Effector CD8-positive, alpha-beta T cell (primary cell): Measurements from ENCODE around the gene BBIP1.
"Not testable (repeated sequence)": the region's sequence is repeated elsewhere in the genome, so short reads cannot be mapped to it uniquely, and the experiment has no call there.

ENCODE experiments used
- DNase-seq: peaks from one replicate; lab custom pipeline; 2025; lab: John Stamatoyannopoulos, UW

The BBIP1 gene

GRCh38 chr10:110923856-110924493 lies 5.0 kb upstream of the BBIP1 start:
- DNase-seq = no peak

GRCh38 chr10:110919971-110920881 lies 1.2 kb upstream of the BBIP1 start:
- no peak for DNase-seq

GRCh38 chr10:110919349-110919931 lies 460 bp upstream of the BBIP1 start, which contains the start of gene SHOC2:
Gene SHOC2 (plus strand): TSS chr10:110919604. CDS start chr10:110964359, 44,755 bp downstream.
- peak; percentile 96 for DNase-seq

GRCh38 chr10:110918269-110918642 lies 724 bp downstream of the BBIP1 start:
- peak; percentile 70 for DNase-seq

GRCh38 chr10:110916554-110917346 lies 2.2 kb downstream of the BBIP1 start:
- no peak for DNase-seq

- not testable (repeated sequence) for DNase-seq
These were observed 3.4 kb downstream of the BBIP1 start for GRCh38 chr10:110915600-110915999.

GRCh38 chr10:110915035-110915434 lies 3.9 kb downstream of the BBIP1 start:
- no peak for DNase-seq

- no peak for DNase-seq
These were observed 4.5 kb downstream of the BBIP1 start for GRCh38 chr10:110914431-110914830.

GRCh38 chr10:110912374-110912773 lies 6.6 kb downstream of the BBIP1 start:
- DNase-seq = no peak

GRCh38 chr10:110910138-110910537 lies 8.8 kb downstream of the BBIP1 start:
- no peak for DNase-seq

- no peak for DNase-seq
These were observed 15.4 kb downstream of the BBIP1 start for GRCh38 chr10:110903280-110904278.

- DNase-seq = no peak
These were observed 16.8 kb downstream of the BBIP1 start for GRCh38 chr10:110901954-110902819.

- no peak for DNase-seq
These were observed 18.0 kb downstream of the BBIP1 start for GRCh38 chr10:110900983-110901382.

- DNase-seq = no peak
These were observed 20.6 kb downstream of the BBIP1 start for GRCh38 chr10:110898391-110898790.

GRCh38 chr10:110897184-110897583 lies 21.8 kb downstream of the BBIP1 start:
- DNase-seq = no peak

- DNase-seq = no peak
These were observed 25.3 kb downstream of the BBIP1 start for GRCh38 chr10:110893559-110894179.

GRCh38 chr10:110892602-110893288 lies 26.2 kb downstream of the BBIP1 start:
- no peak for DNase-seq

- no peak for DNase-seq
These were observed 31.4 kb downstream of the BBIP1 start for GRCh38 chr10:110887560-110887959.
